Small intestine (tissue), 7 donors: ENCODE data around the gene MYMX. TPM values are rescaled to one million over a fixed set of nuclear protein-coding genes. Genes with fewer than 3 reads are reported as not detected.
A peak's percentile ranks its signal among the peaks of the same experiment; 100 is the strongest.

Experiments used
- DNase-seq, 2 donors: peaks; one replicate each; pipeline versions ENCODE4 v3.0.0 to v3.0.0-alpha.2; 2013
- FAIRE-seq: peaks from 2 replicates; lab custom pipeline; 2012; peaks lifted over from hg19 to GRCh38; lab: Jason Lieb, UNC
- H3K27ac ChIP-seq, 3 donors: one replicate each; pipeline ENCODE4 v1.5.1; 2013; ENCODE audit warnings: low read length in 2 of 3, mild to moderate bottlenecking in 2 of 3, control low read depth in 1 of 3, inconsistent platforms in 1 of 3, low read depth in 1 of 3, moderate library complexity in 1 of 3
- H3K27me3 ChIP-seq, 3 donors: one replicate each; pipeline ENCODE4 v1.6.1; 2013; ENCODE audit warnings: low read length in 3 of 3, inconsistent platforms in 1 of 3; ENCODE audit not compliant: control insufficient read depth in 3 of 3, insufficient read depth in 3 of 3
- H3K36me3 ChIP-seq, 3 donors: one replicate each; pipeline ENCODE4 v1.6.1; 2013; ENCODE audit warnings: low read length in 3 of 3, inconsistent platforms in 1 of 3, low read depth in 1 of 3, mild to moderate bottlenecking in 1 of 3, moderate library complexity in 1 of 3; ENCODE audit not compliant: control insufficient read depth in 3 of 3, insufficient read depth in 2 of 3
- H3K4me1 ChIP-seq, 3 donors: one replicate each; pipeline ENCODE4 v1.6.1; 2013; ENCODE audit warnings: low read length in 2 of 3, inconsistent platforms in 1 of 3, low read depth in 1 of 3, mild to moderate bottlenecking in 1 of 3, moderate library complexity in 1 of 3; ENCODE audit not compliant: control insufficient read depth in 3 of 3, insufficient read depth in 2 of 3
- H3K4me3 ChIP-seq, 3 donors: one replicate each; pipeline ENCODE4 v1.5.1; 2013; ENCODE audit warnings: low read length in 3 of 3, control low read depth in 1 of 3, inconsistent platforms in 1 of 3, low read depth in 1 of 3, mild to moderate bottlenecking in 1 of 3, moderate library complexity in 1 of 3
- H3K9me3 ChIP-seq, 2 donors: one replicate each; pipeline ENCODE4 v1.6.1; 2013; ENCODE audit warnings: low read depth in 1 of 2, low read length in 1 of 2; ENCODE audit not compliant: control insufficient read depth in 2 of 2, insufficient read depth in 1 of 2
- WGBS, 3 donors: extraction: QIAGEN DNeasy Blood & Tissue Kit; methylation state at CpG; one replicate each; pipeline ENCODE4 v1.1.7; 2013; 5-methylcytosine and 5-hydroxymethylcytosine counted together
- polyA plus RNA-seq, 4 donors: library from polyadenylated mRNA; stranded (reverse) in 3 of 4; unstranded in 1 of 4; fragments of 200-250 nt in 3 of 4; fragments of 120-200 nt in 1 of 4; gene quantifications; one replicate each; pipeline versions ENCODE4 v1.2.1 to v1.2.3, GENCODE V29; 2013
- donor health status: healthy with polysubstance abuse.
- donor health status: control.
- donor health status: control.
- donor health status: Bipolar disorder and iron deficiency.
- donor health status: healthy.

The MYMX gene
- polyA plus RNA-seq, 4 donors, result 0.19 to 0.98 TPM; not detected in 2

- 1% methylated on average over 55 to 62 of the region's 62 CpGs for WGBS, 3 donors
- peaks cover 0 to 16% (median 5%) of the 10 kb centered on the region in 3 donors for H3K4me1 ChIP-seq
- DNase-seq, result peak; percentile 76 to 96
Measured at GRCh38 chr6:44245912-44246662, 29.4 kb downstream of the MYMX start.

GRCh38 chr6:44246663-44247337 lies 30.1 kb downstream of the MYMX start, which contains the start of gene HSP90AB1:
HSP90AB1 (plus strand) TSS chr6:44247101; CDS start chr6:44248630, 1,529 bp downstream.
- Histone ChIP-seq H3K27ac (peak within 1 kb of the TSS; percentile 72 to 96 (median 96)), H3K27me3 (no peaks in the 10 kb centered on the region), H3K36me3 (peaks cover 8 to 23% (median 15%) of the 10 kb centered on the region in 3 donors), H3K4me3 (peak within 1 kb of the TSS; percentile 81 to 97 (median 89)), H3K4me1 (peaks cover 0 to 16% (median 5%) of the 10 kb centered on the region in 3 donors), H3K9me3 (no peaks in the 10 kb centered on the region)
- FAIRE-seq (no peak), DNase-seq (peak; percentile 97 to 98)
- WGBS, 3 donors, result 0 to 1% (median 1%) methylated on average over 34 of the region's 34 CpGs

More at GRCh38 chr6:44245912-44246662, 29.4 kb downstream of the MYMX start:
- peaks cover 8 to 16% (median 13%) of the 10 kb centered on the region in 3 donors for H3K36me3 ChIP-seq
- H3K27me3 ChIP-seq, result no peaks in the 10 kb centered on the region
- no peaks in the 10 kb centered on the region for H3K9me3 ChIP-seq
- peak overlapping the region; percentile 72 to 96 (median 96) for H3K27ac ChIP-seq
- H3K4me3 ChIP-seq, result peak overlapping the region; percentile 62 to 89 (median 81)
- no peak for FAIRE-seq

- peak overlapping the region; percentile 81 to 97 (median 89) for H3K4me3 ChIP-seq
- H3K27ac ChIP-seq, result peak overlapping the region; percentile 72 to 96 (median 96)
- H3K36me3 ChIP-seq, result peaks cover 12 to 30% (median 17%) of the 10 kb centered on the region in 3 donors
- H3K4me1 ChIP-seq, result peaks cover 0 to 16% (median 5%) of the 10 kb centered on the region in 3 donors
- no peaks in the 10 kb centered on the region for H3K27me3 ChIP-seq
- FAIRE-seq, result no peak
- DNase-seq, result peak; percentile 84 to 89
- 0% methylated on average over 52 of the region's 52 CpGs for WGBS, 3 donors
- no peaks in the 10 kb centered on the region for H3K9me3 ChIP-seq
Measured at GRCh38 chr6:44247338-44248302, 30.9 kb downstream of the MYMX start.

DNA sequence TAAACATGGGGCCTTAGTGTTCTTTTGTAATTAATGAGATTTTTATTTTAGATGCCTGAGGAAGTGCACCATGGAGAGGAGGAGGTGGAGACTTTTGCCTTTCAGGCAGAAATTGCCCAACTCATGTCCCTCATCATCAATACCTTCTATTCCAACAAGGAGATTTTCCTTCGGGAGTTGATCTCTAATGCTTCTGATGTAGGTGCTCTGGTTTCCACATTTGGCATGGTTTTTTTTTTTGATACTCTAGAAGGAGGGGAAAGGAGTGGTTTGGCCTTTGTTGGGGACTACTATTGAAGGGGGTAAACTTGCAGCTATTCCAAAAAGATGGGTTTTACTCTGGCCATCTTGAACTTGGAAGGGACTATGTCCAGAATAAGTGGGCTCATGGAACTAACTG lies 31.9 kb downstream of the MYMX start:
- no peak overlapping the region for H3K27ac ChIP-seq
- peak overlapping the region in 1 of 3 donors; percentile 89 for H3K4me3 ChIP-seq
- H3K4me1 ChIP-seq, result peaks cover 0 to 16% (median 5%) of the 10 kb centered on the region in 3 donors
- peaks cover 19 to 40% (median 20%) of the 10 kb centered on the region in 3 donors for H3K36me3 ChIP-seq
- 10 to 26% (median 14%) methylated on average over 1 of the region's 1 CpG for WGBS, 3 donors
- H3K27me3 ChIP-seq, result no peaks in the 10 kb centered on the region
- H3K9me3 ChIP-seq, result no peaks in the 10 kb centered on the region
- no peak for DNase-seq
- FAIRE-seq, result no peak

DNA sequence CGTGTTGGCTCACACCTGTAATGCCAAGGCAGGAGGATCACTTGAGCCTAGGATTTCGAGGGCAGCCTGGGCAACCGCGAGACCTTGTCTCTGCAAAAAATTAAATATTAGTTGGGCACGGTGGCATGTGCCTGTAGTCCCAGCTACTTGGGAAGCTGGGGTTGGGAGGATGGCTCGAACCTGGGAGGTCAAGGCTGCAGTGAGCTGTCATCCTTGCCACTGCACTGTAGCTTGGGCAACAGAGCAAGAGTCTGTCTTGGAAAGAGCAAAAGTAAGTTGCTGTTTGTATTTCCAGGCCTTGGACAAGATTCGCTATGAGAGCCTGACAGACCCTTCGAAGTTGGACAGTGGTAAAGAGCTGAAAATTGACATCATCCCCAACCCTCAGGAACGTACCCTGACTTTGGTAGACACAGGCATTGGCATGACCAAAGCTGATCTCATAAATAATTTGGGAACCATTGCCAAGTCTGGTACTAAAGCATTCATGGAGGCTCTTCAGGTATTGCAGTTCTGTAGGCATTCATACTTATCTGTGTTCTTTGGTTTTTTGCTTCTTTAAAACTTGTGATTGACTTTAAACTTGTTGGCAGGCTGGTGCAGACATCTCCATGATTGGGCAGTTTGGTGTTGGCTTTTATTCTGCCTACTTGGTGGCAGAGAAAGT lies 32.5 kb downstream of the MYMX start:
- H3K9me3 ChIP-seq, result no peaks in the 10 kb centered on the region
- no peaks in the 10 kb centered on the region for H3K27me3 ChIP-seq
- no peak overlapping the region for H3K4me3 ChIP-seq
- 66 to 73% (median 68%) methylated on average over 9 of the region's 9 CpGs for WGBS, 3 donors
- no peak for DNase-seq
- peaks cover 19 to 43% (median 20%) of the 10 kb centered on the region in 3 donors for H3K36me3 ChIP-seq
- H3K4me1 ChIP-seq, result peaks cover 0 to 16% (median 5%) of the 10 kb centered on the region in 3 donors
- no peak for FAIRE-seq
- H3K27ac ChIP-seq, result no peak overlapping the region

- Histone ChIP-seq H3K9me3 (no peaks in the 10 kb centered on the region), H3K27me3 (no peaks in the 10 kb centered on the region), H3K27ac (no peak overlapping the region), H3K36me3 (peaks cover 19 to 53% (median 25%) of the 10 kb centered on the region in 3 donors), H3K4me3 (no peak overlapping the region), H3K4me1 (peaks cover 0 to 20% (median 5%) of the 10 kb centered on the region in 3 donors)
- FAIRE-seq, result no peak
- 56 to 67% (median 61%) methylated on average over 6 of the region's 6 CpGs for WGBS, 3 donors
- DNase-seq, result no peak
Measured at GRCh38 chr6:44250067-44250717, 33.5 kb downstream of the MYMX start.

GRCh38 chr6:44250718-44251123 lies 34.0 kb downstream of the MYMX start:
- Histone ChIP-seq H3K4me3 (no peak overlapping the region), H3K27me3 (no peaks in the 10 kb centered on the region), H3K27ac (no peak overlapping the region), H3K4me1 (peaks cover 0 to 22% (median 5%) of the 10 kb centered on the region in 3 donors), H3K36me3 (peaks cover 19 to 56% (median 25%) of the 10 kb centered on the region in 3 donors), H3K9me3 (no peaks in the 10 kb centered on the region)
- WGBS, 3 donors, result 67 to 71% (median 69%) methylated on average over 3 of the region's 3 CpGs
- no peak for FAIRE-seq
- DNase-seq, result no peak
